Activated naive CD4-positive, alpha-beta T cell treated with anti-CD3 and anti-CD28 coated beads, Interleukin-2, amount 50 U/mL, for 16 hours (primary cell): Measurements from ENCODE around the gene SASS6.

Source experiments
- DNase-seq: peaks from one replicate; pipeline ENCODE4 v3.0.0-alpha.2; 2020

Gene SASS6

GRCh38 chr1:100039591-100039990 is 93.1 kb downstream of the SASS6 start:
- DNase-seq, result no peak

DNA sequence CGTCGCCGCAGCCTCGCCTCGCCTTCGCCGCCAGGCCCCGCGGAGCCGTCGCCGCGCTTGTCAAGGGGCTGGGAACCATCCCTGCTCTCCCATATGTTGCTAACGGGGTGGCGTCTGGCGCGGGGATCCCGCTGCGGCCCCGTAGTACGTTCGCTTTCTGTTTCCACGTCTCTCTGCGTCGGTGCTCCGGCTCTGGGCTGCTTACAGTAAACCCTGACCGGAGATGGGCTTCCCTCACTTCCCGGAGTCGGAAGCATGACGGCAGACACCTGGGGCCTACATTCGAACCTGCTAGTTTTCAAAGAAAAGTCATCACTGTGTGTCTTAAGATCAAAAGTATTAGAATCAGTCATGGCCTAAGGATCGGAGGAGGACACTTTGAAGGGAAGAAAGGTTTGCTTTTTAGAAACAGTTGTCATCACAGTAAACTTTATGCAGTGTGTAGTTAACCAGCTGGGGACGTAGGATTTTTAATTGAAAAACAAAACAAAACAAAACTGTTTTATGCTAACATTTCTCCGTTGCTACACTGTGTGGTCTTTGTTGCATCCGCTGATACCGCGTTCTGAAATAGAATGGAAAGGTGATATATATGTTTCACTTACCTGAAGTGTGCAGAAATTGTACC is 94.0 kb downstream of the SASS6 start:
- DNase-seq, result peak; percentile 82

DNA sequence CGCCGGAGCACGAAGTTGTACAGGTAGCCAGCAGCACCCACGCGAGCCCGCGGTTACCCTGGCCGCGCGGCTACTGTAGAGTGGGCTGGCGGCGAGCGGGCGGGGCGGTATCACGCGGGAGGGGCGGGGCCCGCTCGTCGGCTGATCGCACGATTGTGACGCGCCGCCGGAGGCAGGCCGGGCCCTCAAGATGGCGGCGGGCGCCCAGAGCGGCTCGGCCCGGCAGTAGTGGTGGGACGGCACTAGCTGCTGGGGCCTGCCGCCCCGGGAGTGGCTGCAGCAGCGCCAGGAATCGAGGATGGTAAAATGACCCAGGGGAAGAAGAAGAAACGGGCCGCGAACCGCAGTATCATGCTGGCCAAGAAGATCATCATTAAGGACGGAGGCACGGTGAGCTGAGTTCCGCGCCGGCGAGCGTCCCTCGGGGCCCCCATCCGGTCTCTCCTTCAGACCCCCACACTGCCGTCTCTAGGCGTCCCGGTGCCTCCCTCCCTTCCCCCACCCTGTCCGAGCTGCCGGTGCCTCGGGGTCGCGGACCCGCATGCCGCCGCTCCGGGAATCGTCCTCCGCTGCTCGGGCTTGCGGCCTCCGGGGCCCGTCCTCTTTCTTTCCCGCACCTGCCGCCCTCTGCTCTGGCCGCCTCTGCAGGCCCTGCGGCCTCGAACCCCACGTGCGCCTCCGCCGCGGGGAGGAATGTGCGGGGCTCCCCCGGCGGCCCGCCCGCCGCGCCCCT is 94.6 kb downstream of the SASS6 start:
- DNase-seq, result peak; percentile 90

GRCh38 chr1:100037656-100037926 is 95.1 kb downstream of the SASS6 start:
- no peak for DNase-seq

GRCh38 chr1:100036718-100037655 is 95.7 kb downstream of the SASS6 start:
- DNase-seq, result no peak

DNA sequence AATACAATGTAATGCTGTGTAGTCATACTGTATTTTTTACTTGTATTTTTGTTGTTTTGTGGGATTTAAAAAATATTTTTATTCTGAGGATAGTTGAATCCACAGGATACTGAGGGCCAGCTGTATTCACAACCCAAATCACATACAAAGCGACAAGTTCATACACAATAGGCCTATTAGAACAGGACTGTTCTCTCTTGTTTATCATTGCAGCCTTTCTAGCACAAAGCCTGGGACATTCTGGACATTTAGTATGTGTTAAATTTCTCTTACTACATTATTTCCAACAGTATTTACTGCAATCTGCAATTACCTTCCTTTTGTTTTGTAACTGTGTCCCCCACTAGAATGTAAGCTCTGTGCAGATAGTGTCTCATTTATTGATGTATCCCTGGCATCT is 97.5 kb downstream of the SASS6 start:
- DNase-seq, result no peak

DNA sequence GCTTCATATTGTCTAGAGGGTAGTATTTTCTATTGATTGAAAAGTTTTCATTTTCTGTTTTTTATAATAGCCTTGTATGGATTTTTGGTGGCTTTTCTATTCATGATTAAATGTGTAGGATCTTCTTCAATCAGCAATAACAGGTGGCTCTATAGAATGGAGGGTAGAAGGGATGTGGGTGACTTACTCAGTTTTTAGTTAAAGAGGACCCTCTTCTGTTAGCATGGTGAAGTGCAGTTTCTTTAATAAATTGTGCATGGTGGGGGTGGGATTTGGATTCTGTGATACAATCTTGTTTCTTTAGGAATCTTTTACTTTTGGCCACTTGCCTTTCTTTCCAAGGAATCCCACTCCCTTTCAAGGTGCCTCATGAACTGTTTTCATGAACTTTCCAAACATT is 98.3 kb downstream of the SASS6 start:
- no peak for DNase-seq
